H1 (cell line): ENCODE data around the gene RGL1.

ENCODE experiments used
- CHD1 ChIP-seq: IDR thresholded peaks from 2 replicates; pipeline ENCODE4 v1.6.1; 2012; ENCODE audit warnings: low read depth, low read length, improper control_type of control experiment
- CHD2 ChIP-seq: IDR thresholded peaks from 2 replicates; pipeline ENCODE4 v1.6.1; 2012; ENCODE audit warnings: low read length, improper control_type of control experiment
- CTCF ChIP-seq, 3 experiments: IDR thresholded peaks; 1 replicate in 2 of 3; 2 replicates in 1 of 3; pipeline versions ENCODE4 v1.5.1 to v1.6.1; 2011; ENCODE audit warnings: low read length in 3 of 3, mild to moderate bottlenecking in 3 of 3, inconsistent platforms in 2 of 3, low read depth in 1 of 3, moderate library complexity in 1 of 3; ENCODE audit not compliant: insufficient read depth in 1 of 3; ENCODE audit errors: control extremely low read depth in 1 of 3
- POLR2A ChIP-seq, 2 experiments: IDR thresholded peaks; 1 replicate in 1 of 2; 2 replicates in 1 of 2; pipeline ENCODE4 v1.6.1; 2011; ENCODE audit warnings: low read depth in 2 of 2, low read length in 2 of 2, mild to moderate bottlenecking in 2 of 2; ENCODE audit errors: control extremely low read depth in 1 of 2
- TAF1 ChIP-seq: IDR thresholded peaks from 2 replicates; pipeline ENCODE4 v1.6.1; 2011; ENCODE audit warnings: mild to moderate bottlenecking, low read depth, low read length
- TF ChIP-seq, protein P1 (sequence below): IDR thresholded peaks from 2 replicates; pipeline ENCODE4 v1.6.1; 2012; ENCODE audit warnings: low read length, inconsistent platforms

GRCh38 chr1:183847641-183848040, 42.7 kb downstream of the RGL1 start:
- TF ChIP-seq POLR2A (IDR thresholded peaks at IDR 0.05; ENCODE audit: control extremely low read depth in 1 of 2, low read depth in 2 of 2, low read length in 2 of 2) (no peak), TAF1 (no peak), CTCF (IDR thresholded peaks at IDR 0.05; ENCODE audit: control extremely low read depth in 1 of 3, insufficient read depth in 1 of 3, low read depth in 1 of 3, low read length in 3 of 3) (no peak), CHD1 (no peak), CHD2 (no peak)
- TF ChIP-seq, protein P1, sequence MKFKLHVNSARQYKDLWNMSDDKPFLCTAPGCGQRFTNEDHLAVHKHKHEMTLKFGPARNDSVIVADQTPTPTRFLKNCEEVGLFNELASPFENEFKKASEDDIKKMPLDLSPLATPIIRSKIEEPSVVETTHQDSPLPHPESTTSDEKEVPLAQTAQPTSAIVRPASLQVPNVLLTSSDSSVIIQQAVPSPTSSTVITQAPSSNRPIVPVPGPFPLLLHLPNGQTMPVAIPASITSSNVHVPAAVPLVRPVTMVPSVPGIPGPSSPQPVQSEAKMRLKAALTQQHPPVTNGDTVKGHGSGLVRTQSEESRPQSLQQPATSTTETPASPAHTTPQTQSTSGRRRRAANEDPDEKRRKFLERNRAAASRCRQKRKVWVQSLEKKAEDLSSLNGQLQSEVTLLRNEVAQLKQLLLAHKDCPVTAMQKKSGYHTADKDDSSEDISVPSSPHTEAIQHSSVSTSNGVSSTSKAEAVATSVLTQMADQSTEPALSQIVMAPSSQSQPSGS, result no peak
